ENCODE results near the gene MYH14.
"Not testable (repeated sequence)": the region's sequence is repeated elsewhere in the genome, so short reads cannot be mapped to it uniquely, and the experiment has no call there.

Gene MYH14

GRCh38 chr19:50196322-50196932 is 7.0 kb upstream of the MYH14 start:
- no peak for DNase-seq

DNA sequence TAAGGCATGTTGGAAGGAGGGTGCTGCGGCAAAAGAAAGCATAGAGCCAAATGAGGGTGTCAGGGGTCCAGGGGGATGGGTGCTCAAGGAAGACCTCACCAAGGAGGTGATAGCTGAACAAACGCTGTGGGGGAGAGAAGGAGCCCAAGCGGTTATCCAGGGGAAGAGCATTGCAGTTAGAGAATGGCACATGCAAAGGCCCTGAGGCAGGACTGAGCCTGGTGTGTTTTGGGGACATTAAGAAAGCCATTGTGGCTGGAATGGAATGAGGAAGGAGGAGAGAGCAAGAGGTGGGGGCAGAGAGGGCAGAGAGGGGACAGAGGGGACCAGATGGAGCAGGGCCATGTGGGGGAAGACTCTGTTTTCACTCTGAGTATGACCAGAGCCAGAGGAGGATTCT is 6.1 kb upstream of the MYH14 start:
- DNase-seq = no peak

GRCh38 chr19:50198431-50199258 is 4.8 kb upstream of the MYH14 start:
- DNase-seq = no peak

- DNase-seq = no peak
Observed at GRCh38 chr19:50199259-50199555, 4.2 kb upstream of the MYH14 start.

- DNase-seq = no peak
Observed at GRCh38 chr19:50202386-50202785, 1.0 kb upstream of the MYH14 start.

GRCh38 chr19:50202962-50203280 is 501 bp upstream of the MYH14 start:
- no peak for DNase-seq

DNA sequence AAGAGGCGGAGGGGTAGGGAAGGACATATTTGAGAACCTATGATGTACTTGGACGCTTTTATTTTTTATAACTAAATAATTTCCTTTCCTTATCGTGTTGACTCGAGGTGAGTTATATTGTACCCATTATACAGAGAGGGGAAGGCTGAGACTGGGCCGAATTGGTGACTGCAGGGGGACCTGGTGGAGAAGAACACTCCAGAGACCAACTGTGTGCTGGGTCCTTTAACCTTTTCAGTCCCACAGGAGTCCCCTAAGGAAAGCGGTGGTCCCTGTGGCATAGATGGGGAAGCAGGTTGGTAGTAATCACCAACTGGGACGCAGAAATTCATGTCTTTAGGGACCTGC is 633 bp downstream of the MYH14 start:
- DNase-seq = no peak

DNA sequence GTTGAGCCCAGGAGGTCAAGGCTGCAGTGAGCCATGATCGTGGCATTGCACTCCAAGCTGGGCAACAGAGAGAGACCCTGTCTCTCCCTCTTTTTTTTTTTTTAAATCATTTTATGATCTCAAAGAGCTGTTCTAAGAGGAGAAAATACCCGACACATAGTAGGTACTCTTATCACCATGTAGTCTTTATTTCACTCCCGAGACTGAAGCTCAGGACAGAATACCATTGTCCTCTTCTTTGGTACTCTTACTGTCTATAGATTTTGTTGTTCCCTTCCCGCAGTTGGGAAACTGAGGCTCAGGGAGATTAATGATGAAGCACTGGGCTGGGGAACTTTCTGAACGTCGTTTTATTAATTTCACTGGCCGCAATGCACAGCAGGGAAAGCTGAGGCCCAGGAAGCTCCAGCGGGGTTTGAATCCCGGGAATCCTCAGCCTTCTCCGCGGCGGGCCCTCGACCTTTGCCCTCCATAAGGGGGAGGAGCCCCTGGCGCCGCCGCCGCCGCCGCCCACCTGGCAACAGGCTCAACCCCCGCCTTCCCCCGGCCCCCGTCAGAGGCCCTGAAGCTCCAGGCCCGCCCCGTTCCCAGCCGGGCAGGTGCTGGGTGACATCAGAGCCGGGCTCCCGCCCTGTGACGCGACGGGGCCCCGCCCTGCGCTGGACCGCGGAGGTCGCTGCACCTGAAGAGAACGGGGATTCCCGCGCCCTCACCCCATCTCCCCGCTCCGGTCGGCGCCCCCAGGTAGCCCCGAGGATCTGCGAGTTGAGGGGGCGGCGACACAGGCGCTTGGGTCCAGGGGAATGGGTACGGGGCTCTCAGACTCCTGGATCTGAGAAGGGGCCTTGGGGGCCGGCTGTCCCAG is 1.6 kb downstream of the MYH14 start:
- DNase-seq = no peak

GRCh38 chr19:50205681-50206138 is 2.3 kb downstream of the MYH14 start:
- DNase-seq = no peak

GRCh38 chr19:50206191-50206590 is 2.8 kb downstream of the MYH14 start:
- no peak for DNase-seq

DNA sequence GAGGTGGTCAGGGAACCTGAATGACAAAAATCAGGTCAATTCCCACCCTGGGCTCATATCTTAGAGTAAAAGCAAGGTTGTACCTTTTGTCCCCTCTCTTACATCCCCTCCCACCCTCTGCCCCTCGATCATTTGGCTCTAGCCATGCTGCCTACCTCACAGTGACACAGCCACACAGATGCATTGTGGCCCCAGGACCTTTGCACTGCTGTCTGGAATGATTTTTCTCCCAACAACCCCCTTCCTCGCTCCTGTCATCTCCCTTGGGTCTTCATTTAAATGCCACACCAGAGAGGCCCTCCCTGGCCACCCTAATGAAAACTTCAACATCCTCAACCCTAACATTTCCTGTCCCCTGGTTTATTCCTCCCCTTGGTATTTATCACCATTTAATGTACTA is 4.3 kb downstream of the MYH14 start:
- DNase-seq = no peak

DNA sequence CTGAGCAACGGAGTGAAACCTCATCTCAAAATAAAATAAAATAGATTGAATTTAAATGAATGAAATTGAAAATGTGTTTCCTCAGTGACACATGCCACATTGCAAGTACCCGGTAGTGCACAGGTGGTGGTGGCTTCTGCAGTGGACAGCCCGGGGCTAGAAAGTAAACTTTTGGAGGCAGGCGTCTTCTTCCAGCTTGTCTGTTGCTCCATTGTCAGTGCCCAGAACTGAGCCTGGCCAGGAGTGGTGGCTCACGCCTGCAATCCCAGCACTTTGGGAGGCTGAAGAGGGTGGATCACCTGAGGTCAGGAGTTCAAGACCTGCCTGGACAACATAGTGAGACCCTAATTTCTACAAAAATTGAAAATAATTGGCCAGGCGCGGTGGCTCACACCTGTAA is 5.7 kb downstream of the MYH14 start:
- no peak for DNase-seq

GRCh38 chr19:50210425-50210824 is 7.0 kb downstream of the MYH14 start:
- DNase-seq = no peak

DNA sequence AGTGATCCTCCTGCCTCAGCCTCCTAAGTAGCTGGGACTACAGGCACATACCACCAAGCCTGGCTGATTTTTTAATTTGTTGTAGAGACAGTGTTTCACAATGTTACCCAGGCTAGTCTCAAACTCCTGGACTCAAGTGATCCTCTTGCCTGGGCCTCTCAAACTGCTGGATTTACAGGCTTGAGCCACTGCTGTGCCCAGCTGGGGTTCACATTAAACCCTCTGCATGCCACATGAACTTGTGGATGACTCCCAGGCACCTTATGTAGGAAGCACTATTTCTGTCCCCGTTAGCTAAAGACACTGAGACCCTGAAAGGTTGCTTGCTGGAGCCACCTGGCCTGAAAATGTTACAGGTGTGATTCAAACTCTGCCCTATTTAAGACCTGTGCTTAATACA is 10.5 kb downstream of the MYH14 start:
- DNase-seq = no peak

DNA sequence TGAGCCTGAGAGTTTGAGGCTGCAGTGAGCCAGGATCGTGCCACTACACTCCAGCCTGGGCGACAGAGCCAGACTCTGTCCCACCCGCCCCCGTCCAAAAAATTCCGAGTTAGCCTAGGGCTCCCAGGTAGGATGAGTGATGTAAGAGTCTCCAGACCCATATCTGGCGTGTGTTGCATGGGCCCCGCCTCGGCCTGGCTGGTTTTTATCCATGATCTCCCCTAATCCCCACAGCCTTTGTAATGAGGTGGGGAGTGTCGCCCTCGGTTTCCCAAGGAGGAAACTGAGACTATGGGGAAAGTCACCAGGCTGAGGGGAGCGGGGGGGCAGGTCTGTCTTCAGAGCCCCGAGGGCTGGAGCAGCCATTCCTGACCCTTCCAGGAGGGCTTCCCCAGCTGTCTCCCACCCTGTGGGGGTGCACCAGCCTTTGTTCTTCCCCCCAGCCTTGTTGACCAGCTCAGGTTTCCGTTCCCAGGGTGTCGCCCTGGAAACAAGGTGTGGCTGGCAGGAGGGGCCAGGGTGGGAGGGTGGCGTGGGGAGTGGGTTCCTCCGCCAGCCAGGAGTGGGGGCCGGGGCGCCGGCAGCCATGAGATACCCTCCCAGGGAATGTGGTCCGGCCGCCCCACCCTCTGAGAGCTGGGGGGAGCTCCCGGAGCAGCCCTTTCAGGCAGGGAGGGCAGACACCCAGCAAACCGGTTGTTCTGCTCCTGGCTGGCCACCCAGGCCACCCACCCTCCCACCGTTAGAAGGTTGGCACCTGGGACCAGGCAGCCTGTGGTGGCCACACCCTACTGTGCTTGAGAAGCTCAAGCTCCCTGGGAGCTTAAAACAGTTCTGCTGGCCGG is 11.5 kb downstream of the MYH14 start:
- no peak for DNase-seq

DNA sequence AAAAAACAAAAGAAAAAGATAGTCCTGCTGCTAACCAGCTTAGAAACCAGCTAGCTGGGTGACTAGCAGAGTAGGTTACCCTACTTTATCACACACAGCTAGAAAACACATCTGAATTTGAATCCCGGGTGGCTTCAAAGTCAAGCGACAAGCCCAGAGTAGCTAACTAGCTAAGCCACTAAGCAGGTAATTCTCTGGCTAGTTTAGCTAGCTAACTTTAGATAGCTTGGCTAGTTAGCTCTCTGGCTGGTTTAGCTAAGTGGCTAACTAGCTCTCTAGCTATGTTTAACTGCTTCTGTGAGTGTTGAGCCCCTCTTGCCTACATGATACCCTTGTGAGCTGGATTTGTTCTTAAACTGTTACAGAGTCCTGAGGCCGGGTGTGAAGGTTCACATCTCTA is 12.4 kb downstream of the MYH14 start:
- DNase-seq = no peak

GRCh38 chr19:50221087-50221486 is 17.7 kb downstream of the MYH14 start:
- no peak for DNase-seq

GRCh38 chr19:50222691-50223438 is 19.4 kb downstream of the MYH14 start:
- no peak for DNase-seq

- DNase-seq = no peak
Observed at GRCh38 chr19:50223439-50223716, 20.0 kb downstream of the MYH14 start.

DNA sequence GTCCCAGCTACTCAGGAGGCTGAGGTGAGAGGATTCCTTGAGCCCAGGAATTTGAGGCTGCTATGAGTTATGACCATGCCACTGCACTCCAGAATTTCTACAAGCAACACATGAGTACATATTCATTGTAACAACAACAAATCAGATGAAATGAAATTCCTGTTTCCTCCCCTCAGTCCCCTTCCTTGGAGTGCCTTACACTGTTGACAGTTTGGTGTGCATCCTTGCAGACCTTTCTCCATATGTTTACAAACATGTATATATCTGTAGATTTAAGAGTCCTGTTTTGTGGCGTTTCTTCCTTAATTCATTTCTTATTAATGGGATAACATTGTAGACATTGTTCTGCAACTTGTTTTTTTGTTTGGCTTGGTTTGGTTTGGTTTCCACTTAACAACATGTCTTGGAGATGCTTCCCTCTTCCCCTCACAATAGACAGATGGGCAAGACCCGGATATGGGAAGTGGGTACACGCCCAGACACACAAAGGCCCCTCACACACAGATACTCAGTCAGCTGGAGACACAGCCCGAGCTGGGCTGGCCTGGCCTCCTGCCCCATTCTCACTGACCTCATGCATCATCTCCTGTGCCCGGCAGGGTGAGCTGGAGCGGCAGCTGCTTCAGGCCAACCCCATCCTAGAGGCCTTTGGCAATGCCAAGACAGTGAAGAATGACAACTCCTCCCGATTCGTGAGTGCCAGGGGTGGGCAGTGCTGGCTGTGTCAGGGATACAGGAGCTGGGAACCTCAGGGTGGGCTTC is 21.7 kb downstream of the MYH14 start:
- DNase-seq = no peak

GRCh38 chr19:50226536-50226935 is 23.1 kb downstream of the MYH14 start:
- DNase-seq = no peak

GRCh38 chr19:50228153-50228552 is 24.7 kb downstream of the MYH14 start:
- DNase-seq = not testable (repeated sequence)
